K562 (cell line): ENCODE data around the gene CARD8. TPM values are rescaled to one million over a fixed set of nuclear protein-coding genes. Genes with fewer than 3 reads are reported as not detected.

Experiments used
- BDP1 ChIP-seq: IDR thresholded peaks from 3 replicates; pipeline ENCODE4 v1.6.1; 2011; ENCODE audit not compliant: insufficient read length, insufficient read depth
- CBFA2T3 ChIP-seq: fragments of 450-650 bp; IDR thresholded peaks from 2 replicates; pipeline ENCODE4 v1.6.1; 2017
- CTBP1 ChIP-seq: fragments of 450-650 bp; IDR thresholded peaks from 2 replicates; pipeline ENCODE4 v1.6.1; 2016; ENCODE audit warnings: borderline replicate concordance
- FOXK1 ChIP-seq: sonication (generic); formaldehyde crosslinking; IDR thresholded peaks from 2 replicates; pipeline ENCODE4 v1.8.0; 2022; ENCODE audit warnings: missing genetic modification reagents, mild to moderate bottlenecking, borderline replicate concordance
- KLF1 ChIP-seq: fragments of 450-650 bp; IDR thresholded peaks from 2 replicates; pipeline ENCODE4 v1.6.1; 2016; ENCODE audit warnings: missing genetic modification characterization, missing compliant biosample characterization
- LEF1 ChIP-seq: fragments of 450-650 bp; IDR thresholded peaks from 2 replicates; pipeline ENCODE4 v1.6.1; 2016; ENCODE audit warnings: mild to moderate bottlenecking
- MAFF ChIP-seq: IDR thresholded peaks from 2 replicates; pipeline ENCODE4 v1.6.1; 2012; ENCODE audit warnings: low read length, improper control_type of control experiment
- MXI1 ChIP-seq: IDR thresholded peaks from 2 replicates; pipeline ENCODE4 v1.6.1; 2011; ENCODE audit warnings: low read depth, mild to moderate bottlenecking, improper control_type of control experiment, low read length
- NCOA6 ChIP-seq: fragments of 450-650 bp; IDR thresholded peaks from 2 replicates; pipeline ENCODE4 v1.6.1; 2017; ENCODE audit warnings: mild to moderate bottlenecking
- PHF8 ChIP-seq: fragments of 200-600 bp; sonication (generic); IDR thresholded peaks from 2 replicates; pipeline ENCODE4 v1.6.1; 2012; ENCODE audit warnings: mixed run types, mild to moderate bottlenecking, inconsistent platforms, low read length, moderate library complexity, borderline replicate concordance
- SAFB ChIP-seq: fragments of 200-400 bp; formaldehyde crosslinking; IDR thresholded peaks from 2 replicates; pipeline ENCODE4 v1.6.1; 2017; ENCODE audit warnings: low read depth, low read length, borderline replicate concordance
- TAF15 ChIP-seq: fragments of 200-400 bp; formaldehyde crosslinking; IDR thresholded peaks from 2 replicates; pipeline ENCODE4 v1.6.1; 2017; ENCODE audit warnings: mild to moderate bottlenecking, low read depth, low read length, moderate library complexity
- UBTF ChIP-seq, 2 experiments: IDR thresholded peaks; 2 replicates each; pipeline ENCODE4 v1.6.1; 2012; ENCODE audit warnings: improper control_type of control experiment in 2 of 2, low read depth in 2 of 2, low read length in 2 of 2, borderline replicate concordance in 1 of 2
- XRCC5 ChIP-seq: fragments of 200-400 bp; formaldehyde crosslinking; IDR thresholded peaks from 2 replicates; pipeline ENCODE4 v1.6.1; 2017; ENCODE audit warnings: low read depth, mild to moderate bottlenecking, low read length
- ZBTB49 ChIP-seq: sonication (generic); formaldehyde crosslinking; IDR thresholded peaks from 2 replicates; pipeline ENCODE4 v1.8.0; 2022; ENCODE audit warnings: missing genetic modification reagents, mild to moderate bottlenecking, borderline replicate concordance
- ZFP91 ChIP-seq: sonication (generic); formaldehyde crosslinking; IDR thresholded peaks from 2 replicates; pipeline ENCODE4 v1.8.0; 2022; ENCODE audit warnings: mild to moderate bottlenecking, missing genetic modification reagents
- ZNF175 ChIP-seq: fragments of 200-800 bp; sonication (Bioruptor generic); IDR thresholded peaks from 2 replicates; pipeline ENCODE4 v1.6.1; 2016; ENCODE audit warnings: low read depth, mild to moderate bottlenecking, missing genetic modification characterization, missing compliant biosample characterization
- ZNF518B ChIP-seq: fragments of 250-450 bp; sonication (Bioruptor Pico); IDR thresholded peaks from 2 replicates; pipeline ENCODE4 v1.5.0; 2021; ENCODE audit warnings: mild to moderate bottlenecking, moderate library complexity
- ZNF830 ChIP-seq: fragments of 250-450 bp; sonication (Bioruptor Pico); IDR thresholded peaks from 2 replicates; pipeline ENCODE4 v1.5.0; 2021; ENCODE audit warnings: mild to moderate bottlenecking
- polyA plus RNA-seq, 8 experiments: library from polyadenylated mRNA; depleted of rRNA in 4 of 8; stranded (reverse) in 5 of 8; unstranded in 3 of 8; fragments of >200 nt; fragmentation: Nextera tagmentation in 2 of 8; fragmentation: Illumina TruSeq in 1 of 8; extraction: Ambion mirVana in 2 of 8; extraction: Trizol in 1 of 8; gene quantifications; 2 replicates each; pipeline versions ENCODE4 v1.2.1 to v1.2.3, GENCODE V29; 2011 to 2014; ENCODE audit warnings: inconsistent platforms in 1 of 8, missing spikeins in 1 of 8
- total RNA-seq, 7 experiments: library from RNA; depleted of rRNA in 6 of 7; stranded (reverse); fragments of >200 nt in 6 of 7; fragmentation: Illumina TruSeq in 2 of 7; extraction: Trizol in 2 of 7; gene quantifications; 2 replicates each; pipeline versions ENCODE4 v1.2.1 to v1.2.3, GENCODE V29; 2011 to 2021; ENCODE audit warnings: low replicate concordance in 1 of 7

CARD8 gene
- total and polyA plus RNA-seq, 9 of the 15 experiments (the other 6 are each of a cell fraction or from before 2014, with no cell fraction given): 11.5 to 26.4 (median 20.8) TPM

- TF ChIP-seq TAF15: no peak
- TF ChIP-seq CTBP1: peak; percentile 28; the same call in 1 of the 2 replicates
- no peak for TF ChIP-seq ZNF175 (CRISPR knock-in tag)
- TF ChIP-seq SAFB: peak; percentile 40; the same call in 1 of the 2 replicates
- TF ChIP-seq UBTF (IDR thresholded peaks at IDR 0.05; ENCODE audit: borderline replicate concordance in 1 of 2, low read depth in 2 of 2, low read length in 2 of 2): no peak
- no peak for TF ChIP-seq ZBTB49
- no peak for TF ChIP-seq ZNF830 (CRISPR knock-in tag)
- peak; percentile 88; the same call in 1 of the 2 replicates for TF ChIP-seq XRCC5
- TF ChIP-seq ZFP91 (CRISPR knock-in tag): no peak
- no peak for TF ChIP-seq MAFF
- no peak for TF ChIP-seq PHF8
- peak; percentile 71; the same call in 1 of the 2 replicates for TF ChIP-seq KLF1 (tag)
- no peak for TF ChIP-seq LEF1
- TF ChIP-seq BDP1: no peak
- no peak for TF ChIP-seq MXI1
- TF ChIP-seq ZNF518B (CRISPR knock-in tag): no peak
- TF ChIP-seq NCOA6: no peak
- TF ChIP-seq FOXK1 (CRISPR knock-in tag): no peak
- TF ChIP-seq CBFA2T3: no peak
Measured at GRCh38 chr19:48290771-48291488, 35.2 kb upstream of the CARD8 start (continued).
